ENCODE data around the gene HUS1. TPM values are rescaled to one million over a fixed set of nuclear protein-coding genes. Genes with fewer than 3 reads are reported as not detected.

The HUS1 gene
- total RNA-seq, 2 donors from 2014 or later: 15.2 to 16.9 TPM

GRCh38 chr7:47937065-47937687, 42.2 kb downstream of the HUS1 start:
- no peaks in the 10 kb centered on the region for H3K36me3 ChIP-seq (replicated peaks in 1 of 2; ENCODE audit: insufficient read depth in 1 of 2, low read depth in 2 of 2)
- 56 to 62% methylated on average over 16 to 17 of the region's 17 CpGs for WGBS, 2 donors
- DNase-seq: no peak
- intact Hi-C loops (cut with DNase I): no loop called here
- H3K9me3 ChIP-seq: no peaks in the 10 kb centered on the region
- H3K4me1 ChIP-seq: no peaks in the 10 kb centered on the region
- no peak for ATAC-seq
- no peak overlapping the region for H3K27ac ChIP-seq
- TF ChIP-seq POLR2A (IDR thresholded peaks at IDR 0.05): no peak
- TF ChIP-seq, protein P1, sequence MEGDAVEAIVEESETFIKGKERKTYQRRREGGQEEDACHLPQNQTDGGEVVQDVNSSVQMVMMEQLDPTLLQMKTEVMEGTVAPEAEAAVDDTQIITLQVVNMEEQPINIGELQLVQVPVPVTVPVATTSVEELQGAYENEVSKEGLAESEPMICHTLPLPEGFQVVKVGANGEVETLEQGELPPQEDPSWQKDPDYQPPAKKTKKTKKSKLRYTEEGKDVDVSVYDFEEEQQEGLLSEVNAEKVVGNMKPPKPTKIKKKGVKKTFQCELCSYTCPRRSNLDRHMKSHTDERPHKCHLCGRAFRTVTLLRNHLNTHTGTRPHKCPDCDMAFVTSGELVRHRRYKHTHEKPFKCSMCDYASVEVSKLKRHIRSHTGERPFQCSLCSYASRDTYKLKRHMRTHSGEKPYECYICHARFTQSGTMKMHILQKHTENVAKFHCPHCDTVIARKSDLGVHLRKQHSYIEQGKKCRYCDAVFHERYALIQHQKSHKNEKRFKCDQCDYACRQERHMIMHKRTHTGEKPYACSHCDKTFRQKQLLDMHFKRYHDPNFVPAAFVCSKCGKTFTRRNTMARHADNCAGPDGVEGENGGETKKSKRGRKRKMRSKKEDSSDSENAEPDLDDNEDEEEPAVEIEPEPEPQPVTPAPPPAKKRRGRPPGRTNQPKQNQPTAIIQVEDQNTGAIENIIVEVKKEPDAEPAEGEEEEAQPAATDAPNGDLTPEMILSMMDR (IDR thresholded peaks at IDR 0.05): no peak
- no peaks in the 10 kb centered on the region for H3K27me3 ChIP-seq
- H3K4me3 ChIP-seq: no peak overlapping the region

- Histone ChIP-seq H3K4me1 (no peaks in the 10 kb centered on the region), H3K9me3 (no peaks in the 10 kb centered on the region), H3K4me3 (no peak overlapping the region), H3K36me3 (replicated peaks in 1 of 2; ENCODE audit: insufficient read depth in 1 of 2, low read depth in 2 of 2) (no peaks in the 10 kb centered on the region), H3K27me3 (no peaks in the 10 kb centered on the region), H3K27ac (no peak overlapping the region)
- TF ChIP-seq, protein P1 (IDR thresholded peaks at IDR 0.05): no peak
- TF ChIP-seq POLR2A (IDR thresholded peaks at IDR 0.05): no peak
- ATAC-seq (no peak), DNase-seq (no peak)
- intact Hi-C loops (cut with DNase I): no loop called here
- 83 to 88% methylated on average over 4 of the region's 4 CpGs for WGBS, 2 donors
Observed at GRCh38 chr7:47936323-47936722, 43.1 kb downstream of the HUS1 start.

- Histone ChIP-seq H3K4me3 (no peak overlapping the region), H3K4me1 (no peaks in the 10 kb centered on the region), H3K36me3 (replicated peaks in 1 of 2; ENCODE audit: insufficient read depth in 1 of 2, low read depth in 2 of 2) (no peaks in the 10 kb centered on the region), H3K27ac (no peak overlapping the region), H3K9me3 (no peaks in the 10 kb centered on the region), H3K27me3 (no peaks in the 10 kb centered on the region)
- no peak for DNase-seq
- TF ChIP-seq, protein P1 (IDR thresholded peaks at IDR 0.05): no peak
- TF ChIP-seq POLR2A (IDR thresholded peaks at IDR 0.05): no peak
- intact Hi-C loops (cut with DNase I): no loop called here
- no peak for ATAC-seq
- 83 to 89% methylated on average over 9 to 10 of the region's 10 CpGs for WGBS, 2 donors
Observed at GRCh38 chr7:47935336-47935735, 44.1 kb downstream of the HUS1 start.

GRCh38 chr7:47934831-47935230, 44.6 kb downstream of the HUS1 start:
- Histone ChIP-seq H3K4me1 (no peaks in the 10 kb centered on the region), H3K4me3 (no peak overlapping the region), H3K9me3 (no peaks in the 10 kb centered on the region), H3K36me3 (replicated peaks in 1 of 2; ENCODE audit: insufficient read depth in 1 of 2, low read depth in 2 of 2) (no peaks in the 10 kb centered on the region), H3K27ac (no peak overlapping the region), H3K27me3 (no peaks in the 10 kb centered on the region)
- no peak for TF ChIP-seq POLR2A (IDR thresholded peaks at IDR 0.05)
- TF ChIP-seq, protein P1 (IDR thresholded peaks at IDR 0.05): no peak
- intact Hi-C loops (cut with DNase I): no loop called here
- ATAC-seq (no peak), DNase-seq (no peak)
- 70 to 76% methylated on average over 6 of the region's 6 CpGs for WGBS, 2 donors

GRCh38 chr7:47933215-47933614, 46.2 kb downstream of the HUS1 start:
- H3K9me3 ChIP-seq: no peaks in the 10 kb centered on the region
- H3K27ac ChIP-seq: no peak overlapping the region
- ATAC-seq (no peak), DNase-seq (no peak)
- H3K27me3 ChIP-seq: no peaks in the 10 kb centered on the region
- no peaks in the 10 kb centered on the region for H3K36me3 ChIP-seq (replicated peaks in 1 of 2; ENCODE audit: insufficient read depth in 1 of 2, low read depth in 2 of 2)
- intact Hi-C loops (cut with DNase I): no loop called here
- WGBS, 2 donors: 75 to 85% methylated on average over 8 of the region's 8 CpGs
- no peaks in the 10 kb centered on the region for H3K4me1 ChIP-seq
- no peak for TF ChIP-seq POLR2A (IDR thresholded peaks at IDR 0.05)
- TF ChIP-seq, protein P1 (IDR thresholded peaks at IDR 0.05): no peak
- no peak overlapping the region for H3K4me3 ChIP-seq

Measured in body of pancreas (tissue), 4 donors.